ENCODE measurements around the gene CRACDL. TPM values are rescaled to one million over a fixed set of nuclear protein-coding genes. Genes with fewer than 3 reads are reported as not detected.

Gene CRACDL
- polyA plus RNA-seq, 1 of the 3 experiments (the other 2 are of a cell fraction): not detected

DNA sequence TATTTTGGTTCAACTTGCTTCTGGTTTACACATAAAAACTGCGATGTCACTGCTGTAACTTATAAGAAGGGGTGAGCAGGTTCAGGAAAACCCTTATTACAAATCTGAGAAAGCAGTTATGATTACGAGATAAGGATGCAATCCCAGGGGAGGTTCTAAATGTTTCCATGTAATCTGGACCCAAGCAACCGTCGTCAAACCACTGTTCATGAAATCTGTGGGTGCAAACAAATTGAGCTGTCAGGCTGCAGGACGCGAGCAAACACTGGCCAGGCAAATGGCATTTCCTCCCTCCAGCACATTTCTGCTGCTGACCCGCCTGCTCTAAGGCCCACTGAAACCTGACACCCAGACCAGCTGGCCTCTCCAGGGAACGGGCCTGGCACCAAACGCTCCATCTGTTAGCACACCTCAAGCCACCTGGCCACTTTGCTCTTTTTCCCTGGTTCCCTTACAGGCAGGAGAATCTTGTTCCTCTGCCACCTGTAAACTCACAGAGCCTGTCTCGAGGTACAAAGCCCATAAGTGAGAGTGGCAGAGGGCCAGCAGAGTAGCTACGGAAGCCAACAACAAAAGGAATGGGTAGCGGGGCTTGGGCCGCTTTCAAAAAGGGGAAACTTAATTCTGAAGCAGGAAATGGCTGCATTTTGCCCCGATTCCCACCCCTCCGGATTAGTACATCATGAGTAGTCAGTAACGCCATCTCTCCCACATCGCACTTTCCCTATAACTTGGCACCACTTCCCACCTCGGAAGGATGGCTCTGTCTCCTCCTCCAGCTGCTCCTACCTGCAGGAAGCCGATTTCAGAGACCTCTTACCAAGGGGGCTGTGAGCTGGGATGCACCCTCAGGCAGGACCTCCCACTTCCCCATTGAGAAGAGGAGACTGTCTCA lies 26.5 kb downstream of the CRACDL start:
- Histone ChIP-seq H3K36me3 (replicated peaks in 1 of 2; ENCODE audit: control insufficient read depth in 1 of 2, insufficient read depth in 2 of 2, low read length in 1 of 2) (no peaks in the 10 kb centered on the region), H3F3A (replicated peaks; ENCODE audit: insufficient read depth) (peaks cover 8% of the 10 kb centered on the region), H2AFZ (ENCODE audit: low read depth) (no peak overlapping the region), H3K9me2 (no peaks in the 10 kb centered on the region), H3K9ac (peak overlapping the region; percentile 4; the same call in 1 of the 2 replicates), H3K79me2 (ENCODE audit: insufficient read depth) (no peaks in the 10 kb centered on the region), H3K27ac (ENCODE audit: low read depth in 2 of 2, low read length in 1 of 2) (peak overlapping the region; percentile 75 to 76), H3K4me3 (ENCODE audit: low read depth in 2 of 2, low read length in 1 of 2) (no peak overlapping the region), H3K4me1 (ENCODE audit: control insufficient read depth in 1 of 2, insufficient read depth in 2 of 2, low read depth in 1 of 2, low read length in 1 of 2) (peaks cover 37 to 51% of the 10 kb centered on the region in 2 experiments), H4K20me1 (ENCODE audit: insufficient read depth) (no peaks in the 10 kb centered on the region), H3K27me3 (ENCODE audit: insufficient read depth) (no peaks in the 10 kb centered on the region), H3K9me3 (no peaks in the 10 kb centered on the region), H3K4me2 (peak overlapping the region; percentile 34; the same call in 1 of the 2 replicates)
- CTCF ChIA-PET: interaction anchor here (0.7 to 1.0 kb wide), 3 partner anchors 10 to 87 kb away, joined by 3 read pairs; no protein-coding TSS in a partner anchor
- DNase-seq: peak; percentile 75
- POLR2A ChIA-PET: no interaction called here
- 41% methylated on average over 17 of the region's 19 CpGs for WGBS (ENCODE audit: low lambda C conversion rate)
- no peak for TF ChIP-seq SMC3 (IDR thresholded peaks at IDR 0.05; ENCODE audit: low read depth, low read length)
- no peak for TF ChIP-seq NRF1 (IDR thresholded peaks at IDR 0.05; ENCODE audit: low read depth, low read length)
- TF ChIP-seq RFX5 (IDR thresholded peaks at IDR 0.05; ENCODE audit: low read length): no peak
- TF ChIP-seq RAD21 (IDR thresholded peaks at IDR 0.05; ENCODE audit: low read length): no peak
- TF ChIP-seq TEAD4 (IDR thresholded peaks at IDR 0.05; ENCODE audit: borderline replicate concordance, insufficient read depth): peak; percentile 54; the same call in 1 of the 2 replicates
- TF ChIP-seq GABPA (IDR thresholded peaks at IDR 0.05; ENCODE audit: low read depth): no peak
- peak; percentile 68 to 73; a peak in 3 of 4 replicates for TF ChIP-seq EP300 (IDR thresholded peaks at IDR 0.05; ENCODE audit: borderline replicate concordance in 1 of 2, low read depth in 1 of 2, low read length in 1 of 2)
- TF ChIP-seq, protein P1, sequence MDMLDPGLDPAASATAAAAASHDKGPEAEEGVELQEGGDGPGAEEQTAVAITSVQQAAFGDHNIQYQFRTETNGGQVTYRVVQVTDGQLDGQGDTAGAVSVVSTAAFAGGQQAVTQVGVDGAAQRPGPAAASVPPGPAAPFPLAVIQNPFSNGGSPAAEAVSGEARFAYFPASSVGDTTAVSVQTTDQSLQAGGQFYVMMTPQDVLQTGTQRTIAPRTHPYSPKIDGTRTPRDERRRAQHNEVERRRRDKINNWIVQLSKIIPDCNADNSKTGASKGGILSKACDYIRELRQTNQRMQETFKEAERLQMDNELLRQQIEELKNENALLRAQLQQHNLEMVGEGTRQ (IDR thresholded peaks at IDR 0.05; ENCODE audit: borderline replicate concordance, low read depth, low read length): no peak
- TF ChIP-seq TAF1 (IDR thresholded peaks at IDR 0.05; ENCODE audit: borderline replicate concordance, low read depth, low read length): no peak
- TF ChIP-seq MXI1 (IDR thresholded peaks at IDR 0.05; ENCODE audit: low read depth, low read length): no peak
- TF ChIP-seq USF1 (IDR thresholded peaks at IDR 0.05; ENCODE audit: borderline replicate concordance, low read depth): no peak
- TF ChIP-seq JUND (IDR thresholded peaks at IDR 0.05): peak; percentile 54; the same call in 1 of the 2 replicates
- no peak for TF ChIP-seq FOXM1 (IDR thresholded peaks at IDR 0.05; ENCODE audit: low read depth)
- peak; percentile 75 for TF ChIP-seq NFIC (IDR thresholded peaks at IDR 0.05; ENCODE audit: borderline replicate concordance)
- TF ChIP-seq, protein P2, sequence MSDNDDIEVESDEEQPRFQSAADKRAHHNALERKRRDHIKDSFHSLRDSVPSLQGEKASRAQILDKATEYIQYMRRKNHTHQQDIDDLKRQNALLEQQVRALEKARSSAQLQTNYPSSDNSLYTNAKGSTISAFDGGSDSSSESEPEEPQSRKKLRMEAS (IDR thresholded peaks at IDR 0.05; ENCODE audit: low read depth): peak; percentile 78
- peak; percentile 71 for TF ChIP-seq RCOR1 (IDR thresholded peaks at IDR 0.05; ENCODE audit: low read length)
- no peak for TF ChIP-seq REST (IDR thresholded peaks at IDR 0.05; ENCODE audit: low read depth, low read length)
- no peak for TF ChIP-seq IRF3 (IDR thresholded peaks at IDR 0.05; ENCODE audit: low read depth, low read length)
- TF ChIP-seq TCF12 (IDR thresholded peaks at IDR 0.05): peak; percentile 98
- peak; percentile 66; the same call in 1 of the 2 replicates for TF ChIP-seq POLR2AphosphoS5 (IDR thresholded peaks at IDR 0.05; ENCODE audit: low read depth, low read length)
- no peak for TF ChIP-seq MEF2A (IDR thresholded peaks at IDR 0.05; ENCODE audit: borderline replicate concordance, low read depth)
- TF ChIP-seq FOSL2 (IDR thresholded peaks at IDR 0.05; ENCODE audit: borderline replicate concordance, low read depth): no peak
- TF ChIP-seq, protein P3, sequence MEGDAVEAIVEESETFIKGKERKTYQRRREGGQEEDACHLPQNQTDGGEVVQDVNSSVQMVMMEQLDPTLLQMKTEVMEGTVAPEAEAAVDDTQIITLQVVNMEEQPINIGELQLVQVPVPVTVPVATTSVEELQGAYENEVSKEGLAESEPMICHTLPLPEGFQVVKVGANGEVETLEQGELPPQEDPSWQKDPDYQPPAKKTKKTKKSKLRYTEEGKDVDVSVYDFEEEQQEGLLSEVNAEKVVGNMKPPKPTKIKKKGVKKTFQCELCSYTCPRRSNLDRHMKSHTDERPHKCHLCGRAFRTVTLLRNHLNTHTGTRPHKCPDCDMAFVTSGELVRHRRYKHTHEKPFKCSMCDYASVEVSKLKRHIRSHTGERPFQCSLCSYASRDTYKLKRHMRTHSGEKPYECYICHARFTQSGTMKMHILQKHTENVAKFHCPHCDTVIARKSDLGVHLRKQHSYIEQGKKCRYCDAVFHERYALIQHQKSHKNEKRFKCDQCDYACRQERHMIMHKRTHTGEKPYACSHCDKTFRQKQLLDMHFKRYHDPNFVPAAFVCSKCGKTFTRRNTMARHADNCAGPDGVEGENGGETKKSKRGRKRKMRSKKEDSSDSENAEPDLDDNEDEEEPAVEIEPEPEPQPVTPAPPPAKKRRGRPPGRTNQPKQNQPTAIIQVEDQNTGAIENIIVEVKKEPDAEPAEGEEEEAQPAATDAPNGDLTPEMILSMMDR (IDR thresholded peaks at IDR 0.05): no peak
- no peak for TF ChIP-seq ELF1 (IDR thresholded peaks at IDR 0.05)
- no peak for TF ChIP-seq EZH2phosphoT487 (IDR thresholded peaks at IDR 0.05; ENCODE audit: borderline replicate concordance, low read depth)

All from SK-N-SH (cell line).